ENCODE results near the gene ZDHHC11.

Gene ZDHHC11

GRCh38 chr5:872301-872700 is 21.5 kb upstream of the ZDHHC11 start:
- DNase-seq (ENCODE audit: low read depth in 1 of 2, low spot score in 1 of 2): no peak
- no peak overlapping the region for H3K27ac ChIP-seq (replicated peaks)
- no peaks in the 10 kb centered on the region for H3K27me3 ChIP-seq (ENCODE audit: insufficient read depth, poor library complexity, severe bottlenecking)
- H3K4me3 ChIP-seq (replicated peaks; ENCODE audit: insufficient read depth, low read length): no peak overlapping the region
- TF ChIP-seq REST (IDR thresholded peaks at IDR 0.05; ENCODE audit: insufficient replicate concordance, low read depth) (no peak), SPI1 (IDR thresholded peaks at IDR 0.05; ENCODE audit: borderline replicate concordance, low read depth) (no peak)

DNA sequence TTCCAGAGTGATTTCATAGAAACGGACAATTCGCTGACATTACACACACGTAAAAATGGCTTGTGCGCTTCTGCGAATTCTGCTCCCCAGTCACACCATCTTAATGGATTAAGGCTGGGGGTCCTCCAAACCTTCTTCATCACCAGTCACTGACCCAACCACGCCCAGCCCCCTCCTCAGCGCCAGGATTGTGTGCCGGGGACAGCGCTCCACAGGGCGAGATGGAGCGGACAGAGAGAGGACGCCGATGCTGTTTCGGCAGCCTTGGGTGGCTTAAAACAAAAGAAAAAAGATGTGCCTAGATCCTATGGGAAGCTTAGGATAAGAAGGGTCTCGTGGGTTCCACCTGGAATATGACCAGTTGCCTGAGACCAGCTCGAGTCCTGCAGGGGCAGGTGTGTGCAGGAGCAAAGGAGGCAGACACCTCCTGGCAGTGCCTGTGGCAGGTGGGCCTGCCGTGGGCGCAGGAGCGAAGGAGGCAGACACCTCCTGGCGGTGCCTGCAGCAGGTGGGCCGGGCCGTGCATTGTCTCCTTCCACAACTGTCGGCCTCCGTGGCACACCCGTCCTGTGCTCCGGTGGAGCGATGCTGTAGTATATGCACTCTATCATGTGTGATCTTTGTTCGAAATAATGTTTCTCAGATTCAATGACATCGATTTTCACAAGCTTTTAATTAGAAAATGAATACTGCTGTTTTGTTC is 21.0 kb upstream of the ZDHHC11 start:
- Histone ChIP-seq H3K4me3 (replicated peaks; ENCODE audit: insufficient read depth, low read length) (no peak overlapping the region), H3K27ac (replicated peaks) (no peak overlapping the region), H3K27me3 (ENCODE audit: insufficient read depth, poor library complexity, severe bottlenecking) (no peaks in the 10 kb centered on the region)
- DNase-seq (ENCODE audit: low read depth in 1 of 2, low spot score in 1 of 2): no peak
- TF ChIP-seq POLR2AphosphoS5 (IDR thresholded peaks at IDR 0.05; ENCODE audit: low read depth) (no peak), SPI1 (IDR thresholded peaks at IDR 0.05; ENCODE audit: borderline replicate concordance, low read depth) (no peak), GABPA (IDR thresholded peaks at IDR 0.05; ENCODE audit: low read depth) (no peak), REST (IDR thresholded peaks at IDR 0.05; ENCODE audit: insufficient replicate concordance, low read depth) (no peak)
- TF ChIP-seq, protein P1, sequence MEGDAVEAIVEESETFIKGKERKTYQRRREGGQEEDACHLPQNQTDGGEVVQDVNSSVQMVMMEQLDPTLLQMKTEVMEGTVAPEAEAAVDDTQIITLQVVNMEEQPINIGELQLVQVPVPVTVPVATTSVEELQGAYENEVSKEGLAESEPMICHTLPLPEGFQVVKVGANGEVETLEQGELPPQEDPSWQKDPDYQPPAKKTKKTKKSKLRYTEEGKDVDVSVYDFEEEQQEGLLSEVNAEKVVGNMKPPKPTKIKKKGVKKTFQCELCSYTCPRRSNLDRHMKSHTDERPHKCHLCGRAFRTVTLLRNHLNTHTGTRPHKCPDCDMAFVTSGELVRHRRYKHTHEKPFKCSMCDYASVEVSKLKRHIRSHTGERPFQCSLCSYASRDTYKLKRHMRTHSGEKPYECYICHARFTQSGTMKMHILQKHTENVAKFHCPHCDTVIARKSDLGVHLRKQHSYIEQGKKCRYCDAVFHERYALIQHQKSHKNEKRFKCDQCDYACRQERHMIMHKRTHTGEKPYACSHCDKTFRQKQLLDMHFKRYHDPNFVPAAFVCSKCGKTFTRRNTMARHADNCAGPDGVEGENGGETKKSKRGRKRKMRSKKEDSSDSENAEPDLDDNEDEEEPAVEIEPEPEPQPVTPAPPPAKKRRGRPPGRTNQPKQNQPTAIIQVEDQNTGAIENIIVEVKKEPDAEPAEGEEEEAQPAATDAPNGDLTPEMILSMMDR (IDR thresholded peaks at IDR 0.05; ENCODE audit: insufficient read depth, low read length): no peak

DNA sequence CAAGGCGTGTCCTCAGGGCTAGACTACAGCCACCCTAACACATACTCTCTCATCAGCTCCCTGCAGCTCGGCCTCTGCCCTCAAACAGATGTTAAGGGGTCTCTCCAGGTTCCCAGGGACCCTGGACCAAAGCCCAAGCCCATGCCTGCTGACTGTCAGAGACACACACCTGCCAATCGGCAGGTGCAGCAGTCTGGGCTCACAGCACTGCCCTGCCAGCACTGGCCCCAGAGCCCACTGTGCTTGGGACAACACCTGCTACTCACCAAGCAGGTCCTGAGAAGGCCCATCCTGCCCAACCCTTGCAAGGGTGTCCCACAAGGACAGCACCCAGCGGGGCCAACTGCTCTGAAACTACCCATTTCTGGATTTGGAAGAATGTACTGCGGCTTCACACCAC is 20.2 kb upstream of the ZDHHC11 start:
- TF ChIP-seq GABPA (IDR thresholded peaks at IDR 0.05; ENCODE audit: low read depth): no peak
- TF ChIP-seq, protein P1 (IDR thresholded peaks at IDR 0.05; ENCODE audit: insufficient read depth, low read length): no peak
- no peak for TF ChIP-seq POLR2AphosphoS5 (IDR thresholded peaks at IDR 0.05; ENCODE audit: low read depth)
- DNase-seq (ENCODE audit: low read depth in 1 of 2, low spot score in 1 of 2): no peak
- Histone ChIP-seq H3K27me3 (ENCODE audit: insufficient read depth, poor library complexity, severe bottlenecking) (no peaks in the 10 kb centered on the region), H3K4me3 (replicated peaks; ENCODE audit: insufficient read depth, low read length) (no peak overlapping the region), H3K27ac (replicated peaks) (no peak overlapping the region)

- no peak for DNase-seq (ENCODE audit: low read depth in 1 of 2, low spot score in 1 of 2)
- H3K27ac ChIP-seq (replicated peaks): no peak overlapping the region
- no peak overlapping the region for H3K4me3 ChIP-seq (replicated peaks; ENCODE audit: insufficient read depth, low read length)
Measured at GRCh38 chr5:868428-869135, 17.8 kb upstream of the ZDHHC11 start.

More at GRCh38 chr5:868428-869135, 17.8 kb upstream of the ZDHHC11 start:
- TF ChIP-seq POLR2AphosphoS5 (IDR thresholded peaks at IDR 0.05; ENCODE audit: low read depth): no peak
- no peak for TF ChIP-seq REST (IDR thresholded peaks at IDR 0.05; ENCODE audit: insufficient replicate concordance, low read depth)
- TF ChIP-seq GABPA (IDR thresholded peaks at IDR 0.05; ENCODE audit: low read depth): no peak
- TF ChIP-seq SPI1 (IDR thresholded peaks at IDR 0.05; ENCODE audit: borderline replicate concordance, low read depth): no peak
- TF ChIP-seq, protein P1 (IDR thresholded peaks at IDR 0.05; ENCODE audit: insufficient read depth, low read length): no peak
- no peaks in the 10 kb centered on the region for H3K27me3 ChIP-seq (ENCODE audit: insufficient read depth, poor library complexity, severe bottlenecking)
